H9 (cell line): Measurements from ENCODE around the gene TGFBR3L. TPM values are rescaled to one million over a fixed set of nuclear protein-coding genes. Genes with fewer than 3 reads are reported as not detected.
A peak's percentile ranks its signal among the peaks of the same experiment; 100 is the strongest.

Experiments
- DNase-seq: peaks from one replicate; pipeline ENCODE4 v3.0.0-alpha.2; 2017
- H2AFZ ChIP-seq: one replicate; pipeline ENCODE4 v1.6.1; 2013; ENCODE audit warnings: mild to moderate bottlenecking, low read length, control low read depth, moderate library complexity
- H2AK5ac ChIP-seq: 2 replicates; pipeline ENCODE4 v1.6.1; 2013; ENCODE audit warnings: low read length, control low read depth, mixed read lengths; ENCODE audit not compliant: insufficient read length
- H2BK120ac ChIP-seq: one replicate; pipeline ENCODE4 v1.6.1; 2013; ENCODE audit warnings: low read depth, mild to moderate bottlenecking, low read length, control low read depth, inconsistent platforms; ENCODE audit not compliant: poor library complexity, severe bottlenecking
- H2BK12ac ChIP-seq: 2 replicates; pipeline ENCODE4 v1.6.1; 2013; ENCODE audit warnings: low read length, control low read depth, mixed read lengths, low read depth; ENCODE audit not compliant: insufficient read length
- H2BK15ac ChIP-seq: 2 replicates; pipeline ENCODE4 v1.6.1; 2013; ENCODE audit warnings: low read depth, low read length, control low read depth
- H2BK20ac ChIP-seq: one replicate; pipeline ENCODE4 v1.6.1; 2013; ENCODE audit warnings: low read depth, mild to moderate bottlenecking, low read length, control low read depth, inconsistent platforms; ENCODE audit not compliant: poor library complexity, severe bottlenecking
- H2BK5ac ChIP-seq: 2 replicates; pipeline ENCODE4 v1.6.1; 2013; ENCODE audit warnings: low read length, control low read depth, mixed read lengths; ENCODE audit not compliant: insufficient read length
- H3K14ac ChIP-seq: 2 replicates; pipeline ENCODE4 v1.6.1; 2013; ENCODE audit warnings: low read length, control low read depth; ENCODE audit not compliant: insufficient read depth
- H3K18ac ChIP-seq: 2 replicates; pipeline ENCODE4 v1.6.1; 2013; ENCODE audit warnings: low read depth, mild to moderate bottlenecking, mixed read lengths, low read length, control low read depth; ENCODE audit not compliant: insufficient read length
- H3K23ac ChIP-seq: 2 replicates; pipeline ENCODE4 v1.6.1; 2013; ENCODE audit warnings: low read length, control low read depth, mixed read lengths, low read depth; ENCODE audit not compliant: insufficient read length
- H3K23me2 ChIP-seq: 2 replicates; pipeline ENCODE4 v1.6.1; 2013; ENCODE audit warnings: low read depth, mild to moderate bottlenecking, mixed read lengths, low read length, control low read depth; ENCODE audit not compliant: insufficient read length, poor library complexity, severe bottlenecking
- H3K27ac ChIP-seq: 2 replicates; pipeline ENCODE4 v1.5.1; 2013; ENCODE audit warnings: low read length, control low read depth, mixed read lengths, low read depth; ENCODE audit not compliant: insufficient read length
- H3K27me3 ChIP-seq: 2 replicates; pipeline ENCODE4 v1.6.1; 2013; ENCODE audit warnings: low read length, control low read depth, inconsistent platforms; ENCODE audit not compliant: insufficient read depth
- H3K4ac ChIP-seq: 2 replicates; pipeline ENCODE4 v1.6.1; 2013; ENCODE audit warnings: low read depth, mild to moderate bottlenecking, control low read depth, inconsistent platforms, low read length, moderate library complexity
- H3K4me1 ChIP-seq: 2 replicates; pipeline ENCODE4 v1.6.1; 2013; ENCODE audit warnings: low read length, control low read depth, inconsistent platforms; ENCODE audit not compliant: insufficient read depth
- H3K4me2 ChIP-seq: 2 replicates; pipeline ENCODE4 v1.6.1; 2013; ENCODE audit warnings: low read length, control low read depth, mixed read lengths; ENCODE audit not compliant: insufficient read length, insufficient read depth
- H3K56ac ChIP-seq: 2 replicates; pipeline ENCODE4 v1.6.1; 2013; ENCODE audit warnings: low read depth, mild to moderate bottlenecking, mixed read lengths, low read length, control low read depth; ENCODE audit not compliant: insufficient read length
- H3K79me1 ChIP-seq: 2 replicates; pipeline ENCODE4 v1.6.1; 2013; ENCODE audit warnings: low read depth, mild to moderate bottlenecking, moderate library complexity, low read length, control low read depth, inconsistent platforms; ENCODE audit not compliant: insufficient read depth, poor library complexity, severe bottlenecking
- H3K79me2 ChIP-seq: 2 replicates; pipeline ENCODE4 v1.6.1; 2013; ENCODE audit warnings: low read length, control low read depth, inconsistent platforms; ENCODE audit not compliant: insufficient read depth
- H3K9ac ChIP-seq: 2 replicates; pipeline ENCODE4 v1.6.1; 2013; ENCODE audit warnings: low read length, control low read depth, mixed read lengths; ENCODE audit not compliant: insufficient read length; ENCODE audit errors: extremely low read depth
- H3K9me3 ChIP-seq: one replicate; pipeline ENCODE4 v1.6.1; 2013; ENCODE audit warnings: low read depth, low read length, inconsistent platforms; ENCODE audit not compliant: control insufficient read depth
- H3T11ph ChIP-seq: one replicate; pipeline ENCODE4 v1.6.1; 2013; ENCODE audit warnings: mild to moderate bottlenecking, low read length, control low read depth, inconsistent platforms
- H4K20me1 ChIP-seq: one replicate; pipeline ENCODE4 v1.6.1; 2013; ENCODE audit not compliant: control insufficient read depth, insufficient read length, insufficient read depth
- H4K5ac ChIP-seq: 2 replicates; pipeline ENCODE4 v1.6.1; 2013; ENCODE audit warnings: low read depth, mild to moderate bottlenecking, mixed read lengths, low read length, control low read depth; ENCODE audit not compliant: insufficient read length
- H4K8ac ChIP-seq: replicated peaks from 2 replicates; pipeline ENCODE4 v1.6.1; 2013; ENCODE audit warnings: low read length, control low read depth, mixed read lengths, low read depth; ENCODE audit not compliant: insufficient read length
- H4K91ac ChIP-seq: 2 replicates; pipeline ENCODE4 v1.6.1; 2013; ENCODE audit warnings: low read depth, mild to moderate bottlenecking, moderate library complexity, mixed read lengths, low read length, control low read depth; ENCODE audit not compliant: insufficient read length
- H3K27ac Mint-ChIP-seq, 3 experiments: 2 replicates in 2 of 3; 3 replicates in 1 of 3; pipeline ENCODE4 v1.8.0; 2020 to 2021; ENCODE audit warnings: mixed read lengths in 3 of 3, mild to moderate bottlenecking in 1 of 3, moderate library complexity in 1 of 3
- H3K27me3 Mint-ChIP-seq: 2 replicates; pipeline ENCODE4 v1.8.0; 2021; ENCODE audit warnings: low read depth, mild to moderate bottlenecking, moderate library complexity, mixed read lengths
- H3K36me3 Mint-ChIP-seq, 3 experiments: 2 replicates in 2 of 3; 3 replicates in 1 of 3; pipeline ENCODE4 v1.8.0; 2020 to 2021; ENCODE audit warnings: low read depth in 3 of 3, mixed read lengths in 3 of 3; ENCODE audit not compliant: insufficient read depth in 1 of 3
- H3K4me1 Mint-ChIP-seq, 2 experiments: 2 replicates each; pipeline ENCODE4 v1.8.0; 2020; ENCODE audit warnings: mixed read lengths in 2 of 2
- H3K4me3 Mint-ChIP-seq, 2 experiments: 2 replicates in 1 of 2; 3 replicates in 1 of 2; pipeline ENCODE4 v1.8.0; 2020 to 2021; ENCODE audit warnings: mild to moderate bottlenecking in 2 of 2, mixed read lengths in 2 of 2, moderate library complexity in 1 of 2
- H3K9me3 Mint-ChIP-seq, 2 experiments: 2 replicates in 1 of 2; 3 replicates in 1 of 2; pipeline ENCODE4 v1.8.0; 2020; ENCODE audit warnings: mild to moderate bottlenecking in 2 of 2, mixed read lengths in 2 of 2, moderate library complexity in 1 of 2
- whole genome bisulfite sequencing: extraction: QIAGEN DNeasy Blood & Tissue Kit; methylation state at CpG from one replicate; pipeline ENCODE4 v1.1.7; 2013; ENCODE audit warnings: missing lambda C conversion rate, low lambda C conversion rate, mixed read lengths; ENCODE audit not compliant: insufficient read length; ENCODE audit errors: extremely low coverage; 5-methylcytosine and 5-hydroxymethylcytosine counted together
- total RNA-seq: library from RNA; stranded (reverse); gene quantifications from 2 replicates; pipeline ENCODE4 v1.2.1, GENCODE V29; 2021
- TF ChIP-seq, protein P1 (sequence below): fragments of 200-600 bp; sonication (generic); conservative IDR thresholded peaks from 3 replicates; pipeline ENCODE4 v1.8.0; 2021; ENCODE audit warnings: antibody characterized with exemption, mild to moderate bottlenecking

Gene TGFBR3L
- total RNA-seq, 1 experiment from 2014 or later, result 5.5 TPM

DNA sequence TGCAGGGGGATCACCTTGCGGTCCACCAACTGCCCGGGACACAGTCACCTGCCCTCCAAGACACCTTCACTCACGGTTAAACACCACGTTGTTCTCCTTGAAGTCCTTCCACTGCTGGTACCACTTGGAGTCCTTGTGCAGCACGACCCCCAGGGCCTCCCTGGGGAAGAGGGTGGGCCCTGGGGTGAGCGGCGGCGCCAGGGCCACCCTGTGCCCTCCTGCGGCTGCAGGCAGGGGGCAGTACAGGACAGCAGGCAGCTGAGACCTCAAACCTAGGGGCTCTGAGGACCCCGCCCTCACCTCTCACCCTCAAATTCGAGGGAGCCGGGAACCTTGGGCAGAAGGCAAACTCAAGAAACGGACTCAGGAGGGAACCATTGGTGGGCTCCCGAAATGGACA is 18.8 kb downstream of the TGFBR3L start:
- Histone ChIP-seq H3K14ac (no peak overlapping the region), H3K9ac (no peak overlapping the region), H3K79me1 (no peaks in the 10 kb centered on the region), H3K56ac (no peak overlapping the region), H4K91ac (no peak overlapping the region), H4K20me1 (no peaks in the 10 kb centered on the region), H3T11ph (no peak overlapping the region), H2BK5ac (no peak overlapping the region), H4K5ac (no peak overlapping the region), H2BK20ac (no peak overlapping the region), H3K4me2 (no peak overlapping the region), H2BK15ac (no peak overlapping the region), H2BK120ac (no peak overlapping the region), H2AK5ac (no peak overlapping the region), H3K27me3 (no peaks in the 10 kb centered on the region), H3K79me2 (no peaks in the 10 kb centered on the region), H3K9me3 (no peaks in the 10 kb centered on the region), H3K23me2 (no peaks in the 10 kb centered on the region), H2BK12ac (no peak overlapping the region), H3K4me1 (no peaks in the 10 kb centered on the region), H3K23ac (no peak overlapping the region), H3K18ac (no peak overlapping the region), H2AFZ (no peak overlapping the region), H3K4ac (no peak overlapping the region), H4K8ac (no peak overlapping the region), H3K27ac (no peak overlapping the region)
- no peak for DNase-seq
- Mint-ChIP-seq H3K4me1 (peaks cover 0 to 4% of the 10 kb centered on the region in 2 experiments; a peak in 1 of 4 replicates), H3K27ac (no peak overlapping the region), H3K36me3 (peaks cover 28 to 78% (median 61%) of the 10 kb centered on the region in 3 experiments; a peak in 6 of 7 replicates), H3K4me3 (no peak overlapping the region), H3K27me3 (no peaks in the 10 kb centered on the region), H3K9me3 (no peaks in the 10 kb centered on the region)
- no CpG with 5 or more reads among the region's 14 CpGs for WGBS
- TF ChIP-seq, protein P1, sequence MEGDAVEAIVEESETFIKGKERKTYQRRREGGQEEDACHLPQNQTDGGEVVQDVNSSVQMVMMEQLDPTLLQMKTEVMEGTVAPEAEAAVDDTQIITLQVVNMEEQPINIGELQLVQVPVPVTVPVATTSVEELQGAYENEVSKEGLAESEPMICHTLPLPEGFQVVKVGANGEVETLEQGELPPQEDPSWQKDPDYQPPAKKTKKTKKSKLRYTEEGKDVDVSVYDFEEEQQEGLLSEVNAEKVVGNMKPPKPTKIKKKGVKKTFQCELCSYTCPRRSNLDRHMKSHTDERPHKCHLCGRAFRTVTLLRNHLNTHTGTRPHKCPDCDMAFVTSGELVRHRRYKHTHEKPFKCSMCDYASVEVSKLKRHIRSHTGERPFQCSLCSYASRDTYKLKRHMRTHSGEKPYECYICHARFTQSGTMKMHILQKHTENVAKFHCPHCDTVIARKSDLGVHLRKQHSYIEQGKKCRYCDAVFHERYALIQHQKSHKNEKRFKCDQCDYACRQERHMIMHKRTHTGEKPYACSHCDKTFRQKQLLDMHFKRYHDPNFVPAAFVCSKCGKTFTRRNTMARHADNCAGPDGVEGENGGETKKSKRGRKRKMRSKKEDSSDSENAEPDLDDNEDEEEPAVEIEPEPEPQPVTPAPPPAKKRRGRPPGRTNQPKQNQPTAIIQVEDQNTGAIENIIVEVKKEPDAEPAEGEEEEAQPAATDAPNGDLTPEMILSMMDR, result peak; percentile 59
